DMS153 treated with DMSO at 0.1 percent for 48 hours (cell line): ENCODE data around the gene SPC24.
"Not testable (repeated sequence)": the region's sequence is repeated elsewhere in the genome, so short reads cannot be mapped to it uniquely, and the experiment has no call there.

ENCODE experiments used
- DNase-seq: peaks from one replicate; lab custom pipeline; 2025; ENCODE audit not compliant: unreplicated experiment; lab: John Stamatoyannopoulos, UW

SPC24 gene

DNA sequence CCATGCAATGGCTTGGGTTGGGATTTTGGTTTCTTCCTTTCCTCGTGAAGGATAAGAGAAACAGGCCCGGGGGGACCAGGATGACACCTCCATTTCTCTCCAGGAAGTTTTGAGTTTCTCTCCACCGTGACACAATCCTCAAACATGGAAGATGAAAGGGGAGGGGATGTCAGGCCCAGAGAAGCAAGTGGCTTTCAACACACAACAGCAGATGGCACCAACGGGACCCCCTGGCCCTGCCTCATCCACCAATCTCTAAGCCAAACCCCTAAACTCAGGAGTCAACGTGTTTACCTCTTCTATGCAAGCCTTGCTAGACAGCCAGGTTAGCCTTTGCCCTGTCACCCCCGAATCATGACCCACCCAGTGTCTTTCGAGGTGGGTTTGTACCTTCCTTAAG, 24.1 kb downstream of the SPC24 start:
- no peak for DNase-seq

DNA sequence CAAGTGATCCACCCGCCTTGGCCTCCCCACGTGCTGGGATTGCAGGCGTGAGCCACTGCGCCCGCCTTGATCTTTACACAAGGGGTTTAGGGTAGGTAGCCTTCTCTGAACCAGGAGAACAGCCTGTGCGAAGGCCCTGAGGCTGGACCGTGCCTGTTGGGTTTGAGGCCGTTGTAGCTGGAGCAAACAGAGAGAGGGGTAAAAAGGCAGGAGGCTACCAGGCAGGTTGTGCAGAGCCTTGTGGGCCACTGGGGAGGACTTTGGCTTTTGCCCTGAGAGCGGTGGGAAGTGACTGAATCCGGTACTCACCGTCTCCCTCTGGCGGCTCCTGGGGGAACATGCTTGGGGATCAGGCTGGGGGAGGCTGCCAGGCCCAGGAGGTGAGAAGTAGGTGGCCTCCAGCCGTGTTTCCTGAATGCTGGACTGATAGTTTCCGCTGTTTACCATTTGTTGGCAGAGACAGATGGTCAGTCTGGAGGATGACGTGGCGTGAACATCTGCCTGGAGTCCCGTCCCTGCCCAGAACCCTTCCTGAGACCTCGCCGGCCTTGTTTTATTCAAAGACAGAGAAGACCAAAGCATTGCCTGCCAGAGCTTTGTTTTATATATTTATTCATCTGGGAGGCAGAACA, 24.6 kb downstream of the SPC24 start:
- DNase-seq = peak; percentile 31

DNA sequence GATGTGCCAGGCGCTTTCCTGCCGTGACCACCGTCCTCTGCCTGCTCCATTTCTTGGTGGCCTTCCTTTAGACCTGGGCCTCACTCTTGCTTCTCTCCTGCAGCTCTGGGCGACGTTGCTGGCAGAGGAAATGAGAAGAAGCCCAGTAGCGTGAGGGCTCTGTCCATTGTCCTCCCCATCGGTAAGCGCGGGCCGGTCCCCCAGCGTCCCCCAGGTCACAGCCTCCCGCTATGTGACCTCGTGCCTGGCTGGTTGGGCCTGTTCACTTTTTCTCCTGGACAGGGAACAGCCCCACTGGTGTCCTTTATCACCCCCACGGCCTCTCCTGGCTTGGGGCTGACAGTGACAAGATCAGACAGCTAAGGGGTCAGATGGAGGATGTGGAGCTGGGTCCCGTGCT, 27.7 kb downstream of the SPC24 start:
- DNase-seq = no peak

DNA sequence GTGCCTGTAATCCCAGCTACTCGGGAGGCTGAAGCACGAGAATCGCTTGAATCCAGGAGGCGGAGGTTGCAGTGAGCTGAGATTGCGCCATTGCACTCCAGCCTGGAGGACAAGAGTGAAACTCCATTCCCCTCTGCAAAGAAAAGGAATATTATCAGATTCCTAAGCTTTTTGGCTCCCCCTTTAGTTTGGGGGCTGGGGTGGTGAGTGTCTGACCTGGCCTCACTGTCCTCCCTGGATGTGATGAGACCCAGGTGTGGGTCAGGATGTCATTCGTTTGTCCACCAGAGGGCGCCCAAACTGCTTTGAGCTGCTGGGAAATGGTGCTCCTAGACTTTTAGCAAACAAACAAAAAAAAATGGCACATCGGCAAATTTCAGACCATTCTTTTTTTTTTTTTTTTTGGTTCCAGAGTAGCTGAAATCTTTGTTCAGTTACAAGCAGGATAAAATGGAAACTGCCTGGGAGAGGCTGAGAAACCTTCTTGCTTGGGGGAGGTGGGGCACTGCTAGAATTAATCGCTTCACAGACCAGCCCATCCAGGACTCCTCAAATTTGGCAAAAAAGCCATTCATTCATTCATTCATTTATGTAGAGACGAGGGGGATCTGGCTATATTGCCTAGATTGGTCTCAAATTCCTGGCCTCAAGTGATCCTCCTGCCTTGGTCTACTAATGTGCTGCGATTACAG, 29.4 kb downstream of the SPC24 start:
- DNase-seq = peak; percentile 57

DNA sequence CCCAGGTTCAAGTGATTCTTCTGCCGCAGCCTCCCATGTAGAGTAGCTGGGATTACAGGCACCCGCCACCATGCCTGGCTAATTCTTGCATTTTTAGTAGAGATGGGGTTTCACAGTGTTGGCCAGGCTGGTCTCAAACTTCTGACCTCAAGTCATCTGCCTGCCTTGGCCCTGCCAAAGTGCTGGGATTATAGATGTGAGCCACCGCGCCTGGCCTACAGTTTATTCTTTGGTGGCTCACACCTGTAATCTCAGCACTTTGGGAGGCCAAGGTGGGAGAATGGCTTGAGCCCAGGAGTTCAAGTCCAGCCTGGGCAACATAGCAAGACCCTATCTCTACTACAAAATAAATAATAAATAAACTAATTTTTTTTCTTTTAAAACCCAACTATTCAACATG, 31.4 kb downstream of the SPC24 start:
- DNase-seq = not testable (repeated sequence)

DNA sequence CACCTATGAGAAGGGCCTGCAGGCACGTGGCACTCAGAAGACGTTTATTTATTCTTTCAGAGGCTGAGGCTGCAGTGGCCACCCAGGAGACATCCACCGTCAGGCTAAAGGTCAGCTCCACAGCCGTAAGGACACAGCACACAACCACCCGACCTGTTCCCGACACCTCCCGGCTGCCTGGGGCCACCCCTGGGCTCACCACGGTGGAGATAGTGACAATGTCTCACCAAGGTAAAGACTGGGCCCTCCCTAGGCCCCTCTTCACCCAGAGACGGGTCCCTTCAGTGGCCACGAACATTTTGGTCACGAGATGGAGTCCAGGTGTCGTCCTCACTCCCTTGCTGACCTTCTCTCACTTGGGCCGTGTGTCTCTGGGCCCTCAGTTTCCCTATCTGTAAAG, 32.5 kb downstream of the SPC24 start:
- DNase-seq = no peak

DNA sequence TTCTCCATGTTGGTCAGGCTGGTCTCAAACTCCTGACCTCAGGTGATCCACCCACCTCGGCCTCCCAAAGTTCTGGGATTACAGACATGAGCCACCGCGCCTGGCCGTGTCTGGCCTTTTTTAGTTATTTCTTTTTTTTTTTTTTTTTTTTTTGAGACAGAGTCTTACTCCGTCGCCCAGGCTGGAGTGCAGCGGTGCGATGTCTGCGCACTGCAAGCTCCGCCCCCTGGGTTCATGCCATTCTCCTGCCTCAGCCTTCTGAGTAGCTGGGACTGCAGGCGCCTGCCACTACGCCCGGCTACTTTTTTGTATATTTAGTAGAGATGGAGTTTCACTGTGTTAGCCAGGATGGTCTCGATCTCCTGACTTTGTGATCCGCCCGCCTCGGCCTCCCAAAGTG, 33.6 kb downstream of the SPC24 start:
- DNase-seq = not testable (repeated sequence)

DNA sequence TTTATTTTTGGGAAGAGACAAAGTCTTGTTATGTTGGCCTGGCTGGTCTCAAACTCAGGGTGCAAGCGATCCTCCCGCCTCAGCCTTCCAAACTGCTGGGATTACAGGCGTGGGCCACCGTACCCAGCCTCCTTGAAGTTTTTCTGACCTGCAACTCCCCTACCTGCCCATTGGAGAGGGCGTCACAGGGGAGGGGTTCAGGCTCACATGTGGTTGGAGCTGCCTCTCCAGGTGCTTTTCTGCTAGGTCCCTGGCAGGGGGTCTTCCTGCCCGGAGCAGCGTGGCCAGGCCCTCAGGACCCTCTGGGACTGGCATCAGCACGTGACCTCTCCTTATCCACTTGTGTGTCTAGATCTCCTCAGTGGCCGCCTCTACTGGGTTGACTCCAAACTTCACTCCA, 39.1 kb downstream of the SPC24 start:
- no peak for DNase-seq

DNA sequence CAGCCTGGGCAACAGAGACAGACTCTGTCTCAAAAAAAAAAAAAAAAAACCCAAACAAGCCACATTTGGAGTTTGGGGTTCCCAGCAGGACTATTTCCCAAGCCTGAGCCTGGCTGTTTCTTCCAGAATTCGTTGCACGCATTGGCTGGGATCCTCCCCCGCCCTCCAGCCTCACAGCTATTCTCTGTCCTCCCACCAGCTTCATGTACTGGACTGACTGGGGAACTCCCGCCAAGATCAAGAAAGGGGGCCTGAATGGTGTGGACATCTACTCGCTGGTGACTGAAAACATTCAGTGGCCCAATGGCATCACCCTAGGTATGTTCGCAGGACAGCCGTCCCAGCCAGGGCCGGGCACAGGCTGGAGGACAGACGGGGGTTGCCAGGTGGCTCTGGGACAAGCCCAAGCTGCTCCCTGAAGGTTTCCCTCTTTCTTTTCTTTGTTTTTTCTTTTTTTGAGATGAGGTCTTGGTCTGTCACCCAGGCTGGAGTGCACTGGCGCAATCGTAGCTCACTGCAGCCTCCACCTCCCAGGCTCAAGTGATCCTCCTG, 39.6 kb downstream of the SPC24 start:
- no peak for DNase-seq

DNA sequence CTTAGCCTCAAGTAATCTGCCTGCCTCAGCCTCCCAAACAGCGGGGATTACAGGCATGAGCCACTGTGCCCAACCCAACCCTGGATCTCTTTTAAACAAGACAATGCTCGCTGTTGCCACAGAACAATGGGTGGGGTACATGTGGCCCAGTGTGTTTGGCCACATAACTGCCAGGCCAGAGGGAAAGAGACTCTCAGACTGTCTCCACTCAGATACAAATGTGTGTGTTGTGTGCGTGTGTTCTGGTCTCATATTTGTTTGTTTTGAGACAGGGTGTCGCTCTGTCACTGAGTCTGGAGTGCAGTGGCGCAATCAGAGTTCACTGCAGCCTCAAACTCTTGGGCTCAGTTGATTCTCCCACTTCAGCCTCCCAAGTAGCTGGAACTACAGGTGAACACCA, 40.5 kb downstream of the SPC24 start:
- no peak for DNase-seq

DNA sequence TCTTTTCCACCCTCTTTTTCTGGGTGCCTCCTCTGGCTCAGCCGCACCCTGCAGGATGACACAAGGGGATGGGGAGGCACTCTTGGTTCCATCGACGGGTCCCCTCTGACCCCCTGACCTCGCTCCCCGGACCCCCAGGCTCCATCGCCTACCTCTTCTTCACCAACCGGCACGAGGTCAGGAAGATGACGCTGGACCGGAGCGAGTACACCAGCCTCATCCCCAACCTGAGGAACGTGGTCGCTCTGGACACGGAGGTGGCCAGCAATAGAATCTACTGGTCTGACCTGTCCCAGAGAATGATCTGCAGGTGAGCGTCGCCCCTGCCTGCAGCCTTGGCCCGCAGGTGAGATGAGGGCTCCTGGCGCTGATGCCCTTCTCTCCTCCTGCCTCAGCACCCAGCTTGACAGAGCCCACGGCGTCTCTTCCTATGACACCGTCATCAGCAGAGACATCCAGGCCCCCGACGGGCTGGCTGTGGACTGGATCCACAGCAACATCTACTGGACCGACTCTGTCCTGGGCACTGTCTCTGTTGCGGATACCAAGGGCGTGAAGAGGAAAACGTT, 42.4 kb downstream of the SPC24 start:
- no peak for DNase-seq

DNA sequence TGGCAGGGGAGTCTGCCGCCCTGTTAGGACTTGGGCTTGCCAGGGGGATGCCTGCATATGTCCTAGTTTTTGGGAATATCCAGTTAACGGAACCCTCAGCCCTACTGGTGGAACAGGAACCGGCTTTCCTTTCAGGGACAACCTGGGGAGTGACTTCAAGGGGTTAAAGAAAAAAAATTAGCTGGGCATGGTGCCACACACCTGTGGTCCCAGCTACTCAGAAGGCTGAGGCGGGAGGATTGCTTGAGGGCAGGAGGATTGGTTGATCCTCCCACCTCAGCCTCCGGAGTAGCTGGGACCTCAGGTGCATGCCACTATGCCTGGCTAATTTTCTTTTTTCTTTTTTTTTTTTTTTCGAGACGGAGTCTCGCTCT, 43.8 kb downstream of the SPC24 start:
- no peak for DNase-seq

DNA sequence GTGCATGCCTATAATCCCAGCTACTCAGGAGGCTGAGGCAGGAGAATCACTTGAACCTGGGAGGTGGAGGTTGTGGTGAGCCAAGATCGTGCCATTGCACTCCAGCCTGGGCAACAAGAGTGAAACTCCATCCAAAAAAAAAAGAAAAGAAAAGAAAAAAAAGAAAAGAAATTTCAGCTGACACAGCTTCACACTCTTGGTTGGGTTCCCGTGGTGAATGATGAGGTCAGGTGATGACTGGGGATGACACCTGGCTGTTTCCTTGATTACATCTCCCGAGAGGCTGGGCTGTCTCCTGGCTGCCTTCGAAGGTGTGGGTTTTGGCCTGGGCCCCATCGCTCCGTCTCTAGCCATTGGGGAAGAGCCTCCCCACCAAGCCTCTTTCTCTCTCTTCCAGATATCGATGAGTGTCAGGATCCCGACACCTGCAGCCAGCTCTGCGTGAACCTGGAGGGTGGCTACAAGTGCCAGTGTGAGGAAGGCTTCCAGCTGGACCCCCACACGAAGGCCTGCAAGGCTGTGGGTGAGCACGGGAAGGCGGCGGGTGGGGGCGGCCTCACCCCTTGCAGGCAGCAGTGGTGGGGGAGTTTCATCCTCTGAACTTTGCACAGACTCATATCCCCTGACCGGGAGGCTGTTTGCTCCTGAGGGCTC, 44.3 kb downstream of the SPC24 start:
- DNase-seq = no peak

DNA sequence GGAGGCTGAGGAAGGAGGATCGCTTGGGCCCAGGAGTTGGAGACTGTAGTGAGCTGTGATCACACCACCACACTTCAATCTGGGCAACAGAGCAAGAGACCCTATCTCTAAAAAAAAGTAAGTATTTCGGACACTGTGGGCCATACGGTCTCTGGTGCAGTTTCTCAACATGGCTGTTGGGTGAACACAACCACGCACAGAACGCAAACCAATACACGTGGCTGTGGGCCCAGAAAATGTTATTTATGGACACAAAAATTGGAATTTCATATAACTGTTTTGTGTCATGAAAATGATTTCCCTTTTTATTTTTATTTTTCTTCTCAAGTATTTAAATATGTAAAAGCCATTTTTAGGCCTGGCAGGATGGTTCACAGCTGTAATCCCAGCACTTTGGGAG, 46.8 kb downstream of the SPC24 start:
- no peak for DNase-seq

DNA sequence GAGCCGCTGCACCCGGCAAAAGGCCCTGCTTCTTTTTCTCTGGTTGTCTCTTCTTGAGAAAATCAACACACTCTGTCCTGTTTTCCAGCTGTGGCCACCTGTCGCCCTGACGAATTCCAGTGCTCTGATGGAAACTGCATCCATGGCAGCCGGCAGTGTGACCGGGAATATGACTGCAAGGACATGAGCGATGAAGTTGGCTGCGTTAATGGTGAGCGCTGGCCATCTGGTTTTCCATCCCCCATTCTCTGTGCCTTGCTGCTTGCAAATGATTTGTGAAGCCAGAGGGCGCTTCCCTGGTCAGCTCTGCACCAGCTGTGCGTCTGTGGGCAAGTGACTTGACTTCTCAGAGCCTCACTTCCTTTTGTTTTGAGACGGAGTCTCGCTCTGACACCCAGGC, 49.1 kb downstream of the SPC24 start:
- DNase-seq = no peak

DNA sequence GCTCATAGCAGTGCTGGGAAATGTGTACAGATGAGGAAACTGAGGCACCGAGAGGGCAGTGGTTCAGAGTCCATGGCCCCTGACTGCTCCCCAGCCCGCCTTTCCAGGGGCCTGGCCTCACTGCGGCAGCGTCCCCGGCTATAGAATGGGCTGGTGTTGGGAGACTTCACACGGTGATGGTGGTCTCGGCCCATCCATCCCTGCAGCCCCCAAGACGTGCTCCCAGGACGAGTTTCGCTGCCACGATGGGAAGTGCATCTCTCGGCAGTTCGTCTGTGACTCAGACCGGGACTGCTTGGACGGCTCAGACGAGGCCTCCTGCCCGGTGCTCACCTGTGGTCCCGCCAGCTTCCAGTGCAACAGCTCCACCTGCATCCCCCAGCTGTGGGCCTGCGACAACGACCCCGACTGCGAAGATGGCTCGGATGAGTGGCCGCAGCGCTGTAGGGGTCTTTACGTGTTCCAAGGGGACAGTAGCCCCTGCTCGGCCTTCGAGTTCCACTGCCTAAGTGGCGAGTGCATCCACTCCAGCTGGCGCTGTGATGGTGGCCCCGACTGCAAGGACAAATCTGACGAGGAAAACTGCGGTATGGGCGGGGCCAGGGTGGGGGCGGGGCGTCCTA, 50.5 kb downstream of the SPC24 start:
- no peak for DNase-seq

DNA sequence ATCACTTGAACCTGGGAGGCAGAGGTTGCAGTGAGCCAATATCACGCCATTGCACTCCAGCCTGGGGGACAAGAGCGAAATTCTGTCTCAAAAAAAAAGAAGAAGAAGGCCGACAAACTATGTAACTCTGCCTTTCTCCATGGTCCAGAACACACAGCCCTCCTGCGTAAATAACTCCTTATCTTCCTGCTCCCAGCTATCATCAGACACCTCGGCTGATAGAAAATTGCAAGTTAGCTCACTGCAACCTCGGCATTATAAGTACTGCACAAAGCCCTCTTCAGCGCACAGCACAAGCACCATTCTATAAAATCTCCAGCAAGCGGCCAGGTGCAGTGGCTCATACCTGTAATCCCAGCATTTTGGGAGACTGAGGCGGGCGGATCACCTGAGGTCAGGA, 51.9 kb downstream of the SPC24 start:
- not testable (repeated sequence) for DNase-seq

DNA sequence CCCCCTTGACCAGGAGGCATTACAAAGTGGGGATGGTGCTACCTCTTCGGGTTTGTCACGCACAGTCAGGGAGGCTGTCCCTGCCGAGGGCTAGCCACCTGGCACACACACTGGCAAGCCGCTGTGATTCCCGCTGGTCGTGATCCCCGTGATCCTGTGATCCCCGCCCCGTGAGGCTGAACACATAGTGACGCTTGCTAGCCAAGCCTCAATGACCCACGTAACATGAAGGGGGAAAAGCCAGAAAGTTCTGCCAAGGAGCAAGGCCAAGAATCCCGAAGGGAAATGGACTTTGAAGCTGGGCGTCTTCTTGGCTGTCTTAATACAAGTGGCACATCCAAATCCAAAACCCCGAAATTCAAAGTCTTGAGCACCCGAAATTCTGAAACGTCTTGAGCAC, 52.6 kb downstream of the SPC24 start:
- no peak for DNase-seq

DNA sequence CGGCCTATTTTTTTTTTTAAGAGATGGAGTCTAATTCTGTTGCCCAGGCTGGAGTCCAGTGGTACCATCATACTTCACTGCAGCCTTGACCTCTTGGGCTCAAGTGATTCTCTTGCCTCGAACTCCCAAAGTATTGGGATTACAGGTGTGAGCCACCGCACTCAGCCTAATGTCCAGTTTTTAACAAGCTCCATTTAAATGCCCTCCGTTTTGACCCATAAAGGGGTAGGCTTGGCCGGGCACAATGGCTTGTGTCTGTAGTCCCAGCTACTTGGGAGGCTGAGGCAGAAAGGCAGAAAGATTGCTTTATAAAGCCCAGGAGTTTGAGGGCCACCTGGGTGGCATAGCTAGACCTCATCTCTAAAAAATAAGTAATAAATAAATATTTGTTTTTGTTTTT, 54.5 kb downstream of the SPC24 start:
- DNase-seq = no peak

DNA sequence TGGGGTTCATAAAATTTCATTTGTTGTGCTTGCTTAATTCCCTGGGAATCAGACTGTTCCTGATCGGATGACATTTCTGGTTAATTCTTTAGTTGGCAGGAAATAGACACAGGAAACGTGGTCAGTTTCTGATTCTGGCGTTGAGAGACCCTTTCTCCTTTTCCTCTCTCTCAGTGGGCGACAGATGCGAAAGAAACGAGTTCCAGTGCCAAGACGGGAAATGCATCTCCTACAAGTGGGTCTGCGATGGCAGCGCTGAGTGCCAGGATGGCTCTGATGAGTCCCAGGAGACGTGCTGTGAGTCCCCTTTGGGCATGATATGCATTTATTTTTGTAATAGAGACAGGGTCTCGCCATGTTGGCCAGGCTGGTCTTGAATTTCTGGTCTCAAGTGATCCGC, 55.5 kb downstream of the SPC24 start:
- no peak for DNase-seq

DNA sequence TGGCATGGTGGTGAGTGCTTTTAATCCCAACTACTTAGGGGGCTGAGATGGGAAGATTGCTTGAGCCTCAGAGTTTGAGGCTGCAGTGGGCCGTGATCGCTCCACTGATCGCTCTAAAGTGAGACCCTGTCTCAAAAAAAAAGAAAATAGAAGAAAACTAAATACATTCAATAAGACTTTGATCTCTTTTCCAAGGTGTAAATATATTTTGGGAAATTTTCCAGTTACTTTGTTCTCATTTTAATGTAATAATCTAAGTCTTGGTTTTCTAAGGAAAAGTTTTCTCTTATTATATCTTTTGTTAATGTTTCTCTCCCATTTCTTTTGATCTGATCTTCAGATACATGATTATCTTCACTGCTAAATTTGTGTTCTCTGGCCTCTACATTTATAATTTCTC, 56.7 kb downstream of the SPC24 start:
- no peak for DNase-seq

DNA sequence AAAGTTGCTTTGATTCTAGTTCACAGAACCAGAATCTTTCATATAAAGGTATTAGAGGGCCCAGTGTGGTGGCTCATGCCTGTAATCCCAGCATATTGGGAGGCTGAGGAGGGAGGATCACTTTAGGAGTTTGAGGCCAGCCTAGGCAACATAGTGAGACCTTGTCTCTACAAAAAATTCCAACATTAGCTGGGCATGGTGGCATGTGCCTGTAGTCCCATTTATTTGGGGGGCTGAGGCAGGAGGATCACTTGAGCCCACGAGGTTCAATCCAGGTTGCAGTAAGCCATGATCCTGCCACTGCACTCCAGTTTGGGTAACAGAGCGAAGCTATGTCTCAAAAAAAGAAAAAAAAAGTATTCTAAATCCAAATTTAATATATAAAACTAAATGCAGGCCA, 57.3 kb downstream of the SPC24 start:
- no peak for DNase-seq
